ENCODE data around the gene CUX1.

The CUX1 gene

DNA sequence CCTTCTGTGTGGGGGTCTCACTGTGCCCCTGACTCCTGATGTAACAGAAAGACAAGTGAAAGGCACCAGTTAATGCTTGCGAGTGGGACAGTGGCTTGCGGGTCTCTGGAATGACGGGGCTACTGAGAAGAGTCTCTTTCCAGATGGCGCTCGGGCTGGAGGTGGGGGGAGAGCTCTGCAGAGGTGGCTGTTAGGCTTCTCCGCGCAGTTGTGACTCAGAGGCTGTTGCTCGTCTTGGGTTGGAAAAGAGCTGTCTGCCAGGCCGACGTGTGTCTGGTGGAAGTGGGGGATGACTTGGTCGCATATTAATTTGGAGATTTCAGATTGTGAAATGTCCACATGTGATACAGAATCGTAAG, 441.3 kb downstream of the CUX1 start:
- DNase-seq, result no peak

DNA sequence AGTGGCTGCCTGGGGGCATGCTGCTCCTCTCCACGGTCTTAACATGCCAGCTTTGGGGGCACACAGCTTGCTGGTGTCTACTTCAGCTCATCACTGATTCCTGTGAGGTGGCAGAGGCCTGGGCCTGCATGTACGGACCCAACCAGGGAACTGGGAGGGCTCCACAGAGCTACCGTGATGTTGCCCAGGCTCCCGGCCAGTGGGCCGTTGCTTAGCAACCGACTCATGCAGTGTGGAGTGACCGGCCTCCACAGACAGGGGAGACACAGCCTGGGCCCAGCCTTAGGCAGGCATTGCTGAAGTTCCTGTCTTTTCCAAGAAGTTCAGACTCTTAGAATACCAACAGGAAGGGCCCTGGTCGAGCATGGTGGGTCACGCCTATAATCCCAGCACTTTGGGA, 443.4 kb downstream of the CUX1 start:
- DNase-seq, result no peak

DNA sequence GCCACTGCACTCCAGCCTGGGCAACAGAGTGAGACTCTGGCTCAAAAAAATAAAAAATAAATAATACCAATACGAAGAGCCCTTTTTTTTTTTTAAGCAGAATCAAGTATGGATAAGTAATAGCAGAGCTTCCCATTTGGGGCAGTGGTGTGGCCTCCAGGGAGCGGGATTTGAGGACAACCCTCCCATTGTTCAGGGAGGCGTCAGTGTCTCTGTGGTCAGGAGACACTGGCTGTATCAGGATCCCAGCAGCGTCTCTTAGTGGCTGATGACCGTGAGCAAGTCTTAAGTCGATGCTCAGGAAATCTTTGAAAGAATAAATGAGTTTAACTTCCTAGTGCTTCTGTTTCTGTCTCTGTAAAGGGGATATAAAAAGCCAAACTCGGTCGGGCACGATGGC, 444.0 kb downstream of the CUX1 start:
- DNase-seq, result no peak

DNA sequence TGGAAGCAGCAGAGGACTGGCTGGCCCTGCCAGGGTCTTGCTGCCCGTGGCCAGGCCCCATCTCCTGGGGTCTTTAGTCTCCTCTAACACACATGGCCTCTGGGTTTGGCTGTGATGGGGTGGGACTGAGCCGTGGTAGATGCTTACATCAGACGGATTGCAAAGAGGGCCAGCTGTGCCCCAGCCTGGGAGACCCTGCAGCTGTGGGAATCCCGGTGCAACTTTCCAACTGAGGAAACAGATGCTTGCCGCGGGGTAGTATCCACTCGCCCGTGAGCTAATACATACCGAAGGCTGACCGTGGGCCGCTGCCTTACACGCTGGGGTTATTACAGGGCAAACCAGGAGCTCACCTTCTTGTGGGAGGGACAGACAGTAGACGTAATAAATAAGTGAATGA, 445.1 kb downstream of the CUX1 start:
- no peak for DNase-seq

DNA sequence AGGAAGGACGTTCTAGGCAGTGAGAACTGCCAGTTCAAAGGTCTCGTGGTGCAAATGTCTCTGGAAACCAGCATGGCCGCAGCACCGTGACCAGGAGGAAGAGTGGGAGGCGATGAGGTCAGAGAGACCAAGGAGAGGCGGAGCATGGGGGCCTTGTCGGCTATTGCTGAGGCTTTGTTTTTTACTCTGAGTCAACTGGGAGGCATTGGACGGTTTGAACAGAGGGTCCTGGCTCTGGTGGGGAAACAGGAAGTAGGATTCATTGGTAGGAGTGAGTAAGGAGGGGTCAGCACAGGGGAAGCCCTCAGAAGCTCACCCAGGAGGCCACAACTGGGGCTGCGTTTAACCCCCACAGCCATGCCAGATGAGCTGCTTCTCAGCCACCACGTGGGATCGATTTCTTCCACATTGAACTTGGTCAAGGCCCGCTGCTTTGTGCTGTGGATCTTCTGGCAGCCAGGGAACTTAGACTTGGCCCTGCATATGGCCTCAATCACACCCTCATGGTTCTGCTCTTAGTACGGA, 447.0 kb downstream of the CUX1 start:
- peak; percentile 28 for DNase-seq

DNA sequence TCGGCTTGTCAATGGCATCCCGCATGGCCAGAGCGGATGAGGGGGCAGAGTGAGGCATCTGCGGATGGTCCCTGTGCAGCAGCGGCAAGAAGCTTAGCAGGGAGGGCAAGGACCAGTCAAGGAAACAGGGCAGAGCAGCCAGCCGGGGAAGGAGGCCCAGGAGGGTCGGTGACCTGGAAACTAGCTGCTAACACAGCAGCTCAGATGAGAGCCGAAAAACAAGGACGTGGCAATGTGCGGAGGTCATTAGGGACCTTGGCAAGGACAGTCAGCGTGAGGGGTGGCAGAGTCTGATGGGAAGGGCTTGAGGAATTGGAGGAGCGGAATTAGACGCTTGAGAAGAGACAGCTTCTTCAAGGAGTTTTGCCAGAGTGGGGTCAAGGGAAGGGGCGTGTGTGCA, 449.1 kb downstream of the CUX1 start:
- DNase-seq, result no peak

DNA sequence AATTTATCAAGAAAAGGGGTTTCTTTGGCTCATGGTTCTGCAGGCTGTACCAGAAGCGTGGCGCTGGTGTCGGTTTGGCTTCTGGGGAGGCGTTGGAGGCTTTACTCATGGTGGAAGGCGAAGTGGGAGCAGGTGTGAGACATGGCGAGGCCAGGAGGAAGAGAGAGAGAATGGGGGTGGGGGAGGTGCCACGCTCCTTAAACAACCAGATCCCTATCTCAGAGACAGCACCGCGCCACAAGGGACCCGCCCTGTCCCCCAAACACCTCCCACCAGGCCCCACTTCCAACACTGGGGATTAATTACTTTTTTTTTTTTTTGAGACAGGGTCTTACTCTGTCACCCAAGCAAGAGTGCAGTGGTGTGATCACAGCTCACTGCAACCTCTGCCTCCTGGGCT, 451.2 kb downstream of the CUX1 start:
- DNase-seq, result no peak

DNA sequence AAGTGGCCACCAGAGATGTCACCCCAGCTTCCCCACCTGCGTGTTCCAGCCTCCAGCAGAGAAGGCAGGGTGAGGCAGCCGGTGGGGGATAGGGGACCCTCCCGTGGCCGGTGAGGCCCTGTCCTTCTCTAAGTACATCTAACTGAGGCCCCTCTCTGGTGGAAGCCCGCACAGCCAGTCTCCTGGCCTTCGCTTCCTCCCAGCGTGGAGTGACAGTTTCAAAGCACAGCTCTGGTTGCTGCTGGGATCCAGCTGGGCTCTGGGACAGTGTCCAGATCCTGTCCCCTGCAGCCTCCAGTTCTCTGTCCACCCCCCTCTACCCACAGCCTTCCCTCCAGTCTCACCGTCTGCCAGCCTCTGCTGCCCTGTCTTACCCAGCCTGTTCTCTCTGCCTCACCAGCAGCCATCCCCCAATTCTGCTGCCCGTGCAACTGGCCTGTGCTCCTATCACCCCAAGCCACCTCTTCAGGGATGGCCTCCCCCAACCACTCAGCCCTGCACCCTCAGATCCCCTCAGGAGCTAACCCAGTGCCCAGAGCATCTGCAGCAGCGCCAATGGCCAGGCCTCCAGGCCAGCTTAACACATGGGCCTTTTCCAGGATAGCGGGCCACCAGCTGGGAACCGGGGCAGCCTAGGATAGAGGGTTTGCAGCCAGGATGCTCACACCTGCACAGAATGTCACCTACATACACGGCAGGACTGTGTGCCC, 452.9 kb downstream of the CUX1 start:
- DNase-seq, result no peak

DNA sequence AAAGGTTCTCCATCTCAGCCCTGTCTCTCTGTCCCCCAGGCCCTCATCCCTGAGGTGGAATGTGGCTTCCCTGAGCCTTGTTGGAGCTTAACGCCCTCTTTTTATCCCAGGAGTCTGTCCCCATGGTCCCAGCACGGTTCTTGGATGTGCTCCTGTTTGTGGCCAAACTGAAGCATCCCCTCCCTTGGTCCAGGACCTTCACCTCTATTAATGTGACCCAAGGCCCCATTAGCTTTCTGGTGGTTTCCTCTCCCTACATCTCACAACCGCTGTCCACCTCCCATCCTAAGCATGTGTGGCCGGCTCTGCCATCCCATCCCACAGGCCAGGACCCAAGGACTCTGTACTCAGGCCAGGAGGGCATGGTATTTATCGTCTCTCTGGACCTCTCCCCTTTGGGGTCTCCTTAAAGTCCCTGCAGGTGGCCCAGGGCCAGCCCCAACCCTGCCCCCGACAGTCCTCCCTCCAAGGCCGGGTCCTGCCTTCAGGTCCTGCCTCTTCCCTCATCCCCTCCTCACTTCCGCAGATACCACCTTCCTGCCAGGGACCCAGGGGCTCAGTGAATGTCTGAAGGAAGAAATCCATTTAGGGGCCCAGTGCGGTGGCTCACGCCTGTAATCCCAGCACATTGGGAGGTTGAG, 453.9 kb downstream of the CUX1 start:
- DNase-seq, result no peak

DNA sequence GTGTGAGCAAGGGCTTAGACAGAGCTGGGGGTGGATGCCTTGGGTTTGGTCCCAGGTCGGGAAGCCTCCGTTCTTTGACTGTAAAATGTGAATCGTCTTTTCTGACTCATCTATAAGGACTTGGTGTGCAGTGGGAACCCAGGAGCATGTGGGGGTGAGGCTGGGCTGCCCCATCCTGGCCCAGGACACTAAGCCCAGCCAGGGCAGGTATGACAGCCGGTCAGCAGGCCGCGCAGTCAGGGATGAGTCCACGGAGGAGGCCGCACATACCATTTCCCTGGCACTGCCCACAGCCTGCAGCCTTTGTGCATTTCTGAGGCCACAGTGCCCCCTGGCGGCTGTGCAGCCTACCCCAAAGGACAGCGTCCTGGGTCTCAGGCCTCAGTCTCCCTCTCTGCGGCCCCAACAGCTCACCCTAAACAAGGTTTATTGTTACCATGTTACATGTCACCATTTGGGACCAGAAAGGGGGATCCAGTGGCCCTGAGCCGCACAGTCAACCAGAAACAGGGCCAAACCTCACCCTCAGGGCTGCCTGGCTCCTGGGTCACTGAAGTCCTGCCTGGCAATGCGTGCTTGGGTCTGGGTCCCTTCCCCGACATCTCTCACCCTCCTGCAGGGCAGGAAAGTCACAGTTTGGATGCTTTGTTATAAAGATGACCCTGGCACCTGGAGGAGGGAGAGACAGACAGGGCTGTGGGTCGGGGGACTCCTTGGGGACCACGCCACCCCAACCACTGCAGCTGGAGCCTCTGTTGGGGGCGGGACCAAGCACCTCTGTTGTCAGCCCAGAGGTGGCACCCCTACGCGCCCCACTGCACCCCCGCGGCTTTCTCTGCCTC, 454.9 kb downstream of the CUX1 start:
- peak; percentile 82 for DNase-seq

DNA sequence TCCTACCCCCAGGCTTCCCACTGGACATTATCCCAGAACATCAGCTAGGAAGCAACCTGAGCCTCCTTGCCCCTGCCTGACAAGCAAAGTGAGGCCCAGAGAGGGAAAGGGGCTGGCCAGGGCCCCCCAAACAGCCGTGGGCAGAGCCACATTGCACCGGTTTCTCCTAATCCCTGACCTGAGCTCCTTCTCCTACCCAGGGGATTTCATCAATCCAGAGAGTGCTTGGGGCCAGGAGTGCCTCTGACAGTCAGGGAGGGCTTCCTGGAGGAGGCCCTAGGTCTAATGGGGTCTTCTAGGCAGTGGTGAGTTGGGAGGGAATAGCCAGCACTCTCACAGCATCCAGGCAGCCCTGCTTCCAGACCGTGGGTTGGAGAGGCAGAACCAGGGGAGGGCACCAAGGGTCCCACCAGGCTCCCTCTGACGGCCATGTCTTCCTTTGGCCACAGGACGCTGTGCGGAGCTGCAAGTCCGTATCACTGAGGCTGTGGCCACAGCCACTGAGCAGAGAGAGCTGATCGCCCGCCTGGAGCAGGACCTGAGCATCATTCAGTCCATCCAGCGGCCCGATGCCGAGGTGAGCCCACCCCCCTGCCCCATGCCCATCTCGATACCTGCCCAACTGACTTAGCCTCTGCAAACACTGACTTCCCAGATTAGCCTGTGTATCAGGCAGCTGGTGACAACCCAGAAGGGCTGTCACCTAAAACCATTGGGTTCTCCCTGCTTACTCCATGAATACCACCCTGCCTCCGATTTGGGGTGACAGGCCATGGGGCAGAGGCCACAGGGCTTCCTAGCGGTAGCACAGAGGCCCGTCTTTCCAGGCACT, 455.7 kb downstream of the CUX1 start:
- no peak for DNase-seq

DNA sequence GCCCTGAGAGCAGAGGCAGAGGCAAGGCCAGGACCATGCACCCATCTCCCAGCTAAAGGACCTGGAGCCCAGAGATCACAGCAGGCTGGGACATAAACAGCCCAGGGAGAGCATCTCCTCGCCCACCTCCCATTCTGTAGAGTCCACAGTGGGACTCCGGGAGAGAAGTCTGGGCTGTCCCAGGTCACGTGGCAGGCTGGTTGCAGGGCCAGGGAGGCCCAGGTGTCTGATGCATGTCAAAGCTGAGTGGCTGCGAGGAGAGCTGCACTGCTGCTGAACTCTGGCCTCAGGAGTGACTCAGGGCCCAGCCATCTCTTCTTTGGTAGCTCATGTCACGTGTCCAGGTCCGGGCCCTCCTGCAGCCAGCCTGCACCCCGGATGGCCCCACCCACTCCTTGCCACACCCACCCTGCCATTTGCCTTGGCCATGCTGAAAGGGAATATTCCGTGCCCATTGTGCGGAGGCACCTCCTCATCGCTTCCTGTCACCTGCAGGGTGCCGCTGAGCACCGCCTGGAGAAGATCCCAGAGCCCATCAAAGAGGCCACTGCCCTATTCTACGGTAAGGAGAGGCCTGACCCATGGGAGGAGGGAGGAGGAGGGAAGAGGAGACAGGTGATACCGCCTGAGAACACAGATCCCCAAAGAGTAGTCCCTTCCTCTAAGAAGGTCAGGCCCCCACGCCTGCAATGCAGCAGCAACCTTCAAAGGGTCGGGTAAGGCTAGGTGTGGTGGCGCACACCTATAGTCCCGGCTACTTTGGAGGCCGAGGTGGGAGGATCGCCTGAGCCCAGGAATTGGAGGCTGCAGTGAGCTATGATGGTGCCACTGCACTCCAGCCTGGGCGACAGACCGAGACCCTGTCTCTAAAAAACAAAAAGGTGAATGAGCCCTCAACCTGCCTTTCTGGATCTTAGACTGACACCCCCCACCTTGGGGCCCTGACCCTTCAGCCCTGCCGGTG, 456.6 kb downstream of the CUX1 start:
- no peak for DNase-seq

DNA sequence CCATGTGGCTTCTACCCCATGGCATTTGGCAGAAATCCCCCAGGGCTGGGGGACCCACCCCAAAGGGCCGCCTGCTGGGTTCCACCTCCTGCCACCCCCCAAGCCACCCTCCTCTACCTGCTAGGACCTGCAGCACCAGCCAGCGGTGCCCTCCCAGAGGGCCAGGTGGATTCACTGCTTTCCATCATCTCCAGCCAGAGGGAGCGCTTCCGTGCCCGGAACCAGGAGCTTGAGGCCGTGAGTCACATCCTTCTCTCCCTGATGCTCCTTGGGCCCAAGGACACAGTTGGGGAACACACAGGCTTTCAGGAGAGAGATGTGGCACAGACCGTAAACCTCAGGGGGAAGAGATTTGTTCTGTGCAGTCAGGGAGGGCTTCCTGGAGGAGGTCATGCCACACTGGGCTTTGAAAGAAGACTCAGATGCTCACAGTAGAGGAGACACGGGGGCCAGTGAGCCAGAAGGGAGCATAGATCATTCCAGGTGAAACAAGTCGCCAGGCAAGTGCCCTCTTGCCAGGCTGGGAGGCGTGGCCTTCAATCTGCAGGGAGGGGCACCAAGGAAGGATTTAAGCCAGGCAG, 457.8 kb downstream of the CUX1 start:
- DNase-seq, result no peak

DNA sequence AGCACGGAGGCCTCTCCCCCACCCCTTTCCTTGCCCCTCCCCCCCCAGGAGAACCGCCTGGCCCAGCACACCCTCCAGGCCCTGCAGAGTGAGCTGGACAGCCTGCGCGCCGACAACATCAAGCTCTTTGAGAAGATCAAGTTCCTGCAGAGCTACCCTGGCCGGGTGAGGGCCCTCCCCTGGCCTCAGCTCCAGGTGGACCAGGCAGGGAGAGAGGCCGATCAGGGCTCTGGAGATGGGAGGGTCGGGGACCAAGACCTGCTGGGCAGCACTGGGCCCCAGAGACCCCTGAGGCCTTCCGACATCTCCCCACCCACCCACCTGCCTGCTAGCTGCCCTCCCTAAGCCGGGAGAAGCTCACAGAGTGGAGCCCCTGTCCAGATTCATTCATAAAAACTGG, 460.5 kb downstream of the CUX1 start:
- no peak for DNase-seq

DNA sequence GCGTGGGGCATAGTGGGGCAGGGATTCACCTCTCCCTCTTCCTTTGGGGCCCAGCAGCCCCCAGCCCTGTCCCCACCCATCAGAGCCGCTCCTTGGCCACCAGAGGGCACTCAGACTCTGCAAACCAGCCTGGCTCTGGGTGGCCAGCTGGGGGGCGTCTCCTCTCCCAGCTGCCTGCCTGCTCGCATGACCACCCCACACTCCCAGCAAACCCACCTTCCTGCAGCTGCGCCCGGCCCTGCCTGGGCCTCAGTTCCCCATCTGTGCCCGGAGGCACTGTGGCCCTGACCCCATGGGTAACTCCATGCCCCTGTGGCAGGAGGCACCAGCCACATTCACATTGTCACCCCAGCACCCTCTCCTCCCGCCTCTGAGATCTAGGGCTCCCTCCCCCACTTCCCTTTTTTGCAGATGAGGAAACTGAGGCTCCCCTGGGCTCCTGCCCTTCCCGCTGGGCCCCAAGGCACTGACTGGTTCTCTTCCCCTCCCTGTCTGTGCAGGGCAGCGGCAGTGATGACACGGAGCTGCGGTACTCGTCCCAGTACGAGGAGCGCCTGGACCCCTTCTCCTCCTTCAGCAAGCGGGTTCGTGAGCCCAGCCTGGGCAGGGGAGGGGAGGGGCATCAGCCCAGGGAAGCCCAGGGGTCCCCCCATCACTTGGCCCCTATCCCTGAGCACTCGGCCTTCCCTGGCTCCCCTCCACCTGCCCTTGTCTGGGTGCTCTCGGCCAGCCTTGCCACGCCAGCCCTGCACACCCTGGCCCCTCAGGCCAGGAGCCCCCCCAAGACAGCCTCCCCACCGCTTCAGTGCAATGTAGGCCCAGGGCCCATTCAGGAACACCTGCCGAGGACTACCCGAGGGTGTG, 462.3 kb downstream of the CUX1 start:
- DNase-seq, result peak; percentile 82

DNA sequence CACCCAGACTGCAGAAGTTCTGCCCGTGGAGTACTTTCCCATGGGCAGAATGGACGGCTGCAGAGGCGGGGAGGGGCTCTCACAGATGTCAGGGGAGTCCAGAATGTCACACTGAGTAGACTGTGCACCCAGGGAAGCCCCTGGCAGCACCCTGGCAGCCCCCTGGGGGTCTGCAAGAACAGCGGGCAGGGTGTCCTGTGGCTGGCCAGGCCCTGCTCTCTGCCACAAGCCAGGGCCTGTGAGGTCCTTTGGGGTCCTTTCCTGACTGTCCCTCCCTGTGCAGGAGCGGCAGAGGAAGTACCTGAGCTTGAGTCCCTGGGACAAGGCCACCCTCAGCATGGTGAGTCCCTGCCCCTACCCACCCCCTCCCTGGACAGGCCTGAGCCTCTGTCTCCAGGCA, 463.1 kb downstream of the CUX1 start:
- DNase-seq, result no peak

DNA sequence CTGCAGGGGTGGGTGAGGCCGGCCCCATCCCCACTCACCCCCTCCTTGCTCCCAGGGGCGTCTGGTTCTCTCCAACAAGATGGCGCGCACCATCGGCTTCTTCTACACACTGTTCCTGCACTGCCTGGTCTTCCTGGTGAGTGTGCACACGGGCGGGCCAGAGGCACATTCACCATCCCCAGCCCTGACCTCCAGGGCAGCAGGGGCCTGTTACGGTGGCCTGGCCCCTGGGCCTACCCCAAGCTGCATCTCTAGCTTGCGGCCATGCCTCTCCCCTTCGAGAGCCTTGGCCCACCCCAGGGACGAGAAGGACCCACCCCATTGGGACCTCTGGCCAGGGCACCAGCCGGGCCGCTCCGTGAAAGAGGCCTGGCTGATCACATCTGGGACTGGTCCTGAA, 464.4 kb downstream of the CUX1 start:
- no peak for DNase-seq

DNA sequence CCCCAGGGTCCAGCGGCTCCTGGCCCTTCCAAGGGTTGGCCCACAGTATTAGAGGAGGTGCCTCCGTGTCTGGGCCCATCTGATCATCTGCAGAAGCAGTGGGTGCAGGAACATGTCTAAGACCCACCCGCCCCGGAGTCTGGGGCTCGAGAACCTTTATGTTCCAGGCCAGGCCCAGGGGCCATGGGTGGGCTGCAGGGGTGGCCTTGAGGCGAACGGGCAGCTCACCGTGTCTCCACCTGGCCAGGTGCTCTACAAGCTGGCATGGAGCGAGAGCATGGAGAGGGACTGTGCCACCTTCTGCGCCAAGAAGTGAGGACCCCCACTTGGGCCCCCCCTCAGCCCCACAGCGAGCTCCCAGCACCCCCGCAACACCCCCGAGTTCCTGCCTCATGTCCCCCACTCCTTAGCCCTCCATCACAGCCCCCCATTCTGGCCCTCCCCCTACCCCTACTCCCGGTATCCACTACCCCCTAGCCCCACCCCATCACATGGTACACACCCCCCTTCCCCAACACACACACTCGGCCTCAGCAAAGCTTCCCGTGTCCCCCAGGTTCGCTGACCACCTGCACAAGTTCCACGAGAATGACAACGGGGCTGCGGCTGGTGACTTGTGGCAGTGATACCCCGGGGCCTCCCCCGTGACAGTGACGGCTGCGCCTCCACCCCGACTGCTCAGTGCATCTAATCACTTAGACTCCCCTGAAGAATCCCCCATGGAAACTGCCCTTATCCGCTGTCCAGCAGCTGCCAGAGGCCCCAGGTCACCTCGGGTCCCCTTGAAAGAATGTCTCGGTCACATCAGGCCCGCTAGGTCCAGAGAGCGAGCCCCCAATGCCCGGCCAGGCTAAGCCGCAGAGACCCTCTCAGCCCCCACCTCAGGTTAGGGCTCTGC, 465.3 kb downstream of the CUX1 start:
- DNase-seq, result no peak

DNA sequence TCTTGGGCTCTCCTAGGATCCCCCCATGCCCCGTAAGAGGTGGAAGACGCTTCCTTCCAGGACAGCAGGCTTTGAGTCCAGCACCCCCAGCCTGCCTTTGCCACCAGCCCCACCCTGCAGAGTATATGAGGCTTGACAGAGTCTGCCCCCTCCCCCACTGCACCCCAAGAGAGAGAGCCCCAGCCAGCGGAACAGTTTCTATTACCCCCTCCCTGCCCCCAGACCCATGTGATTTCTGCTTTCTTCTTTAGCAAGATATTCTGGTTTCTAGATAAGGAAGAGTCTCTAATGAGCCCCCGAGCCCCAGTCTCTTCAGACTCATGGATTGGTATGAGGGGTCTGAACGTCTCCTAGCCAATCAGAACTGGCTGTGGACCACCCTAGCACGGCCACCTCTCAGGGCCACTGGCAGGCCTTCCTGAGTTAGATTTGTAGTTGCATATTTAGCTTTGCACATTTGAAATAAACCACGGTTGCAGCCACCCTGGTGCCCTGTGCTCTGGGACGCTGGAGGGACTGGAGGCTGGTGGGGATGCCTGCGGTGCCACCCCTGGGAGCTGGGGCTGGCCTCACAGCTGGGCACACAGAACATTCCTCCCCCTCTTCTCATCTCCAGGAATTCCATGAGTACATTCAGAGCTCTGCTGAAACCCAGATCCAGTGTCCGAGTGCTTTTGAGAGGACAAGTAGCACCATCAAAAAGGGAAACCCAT, 466.2 kb downstream of the CUX1 start:
- DNase-seq, result no peak
